Nucleus accumbens (tissue), 56 donors: ENCODE measurements around the gene TMEM235.
A peak's percentile ranks its signal among the peaks of the same experiment; 100 is the strongest.

Experiments used
- DNase-seq, 56 donors: peaks; one replicate each; lab custom pipeline; 2025; lab: John Stamatoyannopoulos, UW

Gene TMEM235

DNA sequence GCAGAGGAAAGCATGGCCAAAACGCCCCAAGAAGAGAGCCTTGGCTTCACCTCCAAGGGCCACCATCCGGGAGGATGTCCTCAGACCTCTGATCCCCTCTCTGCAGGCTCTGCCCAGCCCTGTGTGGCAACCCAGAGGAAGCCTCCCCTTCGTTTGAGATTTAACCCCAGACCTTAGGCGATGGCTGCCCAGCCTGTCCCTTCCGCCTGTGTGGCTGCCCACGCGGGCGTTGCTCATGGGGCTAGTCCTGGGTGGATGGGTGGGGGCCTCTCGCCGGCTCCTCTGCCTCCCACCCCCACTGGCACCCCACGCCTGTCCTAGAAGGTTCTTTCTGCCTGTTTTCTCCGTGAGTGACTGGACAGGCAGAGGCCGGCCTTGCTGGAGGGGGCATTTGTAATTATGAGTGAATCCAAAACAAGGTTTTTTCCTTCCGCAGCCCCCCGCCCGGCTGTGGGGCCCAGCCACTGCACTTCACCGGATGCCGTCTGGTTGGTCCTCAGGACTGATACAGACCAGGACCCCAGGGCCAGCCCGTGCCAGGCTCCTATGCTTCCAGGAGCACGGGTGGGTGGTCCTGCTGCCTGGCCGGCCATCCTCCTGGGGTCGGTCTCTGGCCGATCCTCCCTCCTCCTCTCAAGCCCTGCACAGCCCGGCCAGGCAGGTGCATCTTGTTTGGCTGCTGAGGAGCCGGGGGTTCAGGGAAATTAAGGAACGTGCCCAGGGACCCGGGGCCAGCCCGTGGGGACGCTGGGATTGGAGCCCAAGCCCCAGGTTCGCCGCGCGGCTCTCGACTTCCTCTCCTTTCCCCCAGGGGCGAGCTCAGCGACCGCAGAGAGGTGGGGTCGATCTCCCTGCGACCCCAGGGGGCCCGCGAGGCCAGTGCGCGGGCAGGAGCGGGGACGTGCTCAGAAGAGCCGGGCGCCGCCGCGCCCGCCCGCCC, at the start of gene TMEM235:
Gene TMEM235, plus strand, starts transcription at position 636 of the 940 bp plus-strand sequence. CDS start 393 bp downstream, outside the sequence.
- DNase-seq: peak in 25 of 56 donors; percentile 15 to 67 (median 39)

DNA sequence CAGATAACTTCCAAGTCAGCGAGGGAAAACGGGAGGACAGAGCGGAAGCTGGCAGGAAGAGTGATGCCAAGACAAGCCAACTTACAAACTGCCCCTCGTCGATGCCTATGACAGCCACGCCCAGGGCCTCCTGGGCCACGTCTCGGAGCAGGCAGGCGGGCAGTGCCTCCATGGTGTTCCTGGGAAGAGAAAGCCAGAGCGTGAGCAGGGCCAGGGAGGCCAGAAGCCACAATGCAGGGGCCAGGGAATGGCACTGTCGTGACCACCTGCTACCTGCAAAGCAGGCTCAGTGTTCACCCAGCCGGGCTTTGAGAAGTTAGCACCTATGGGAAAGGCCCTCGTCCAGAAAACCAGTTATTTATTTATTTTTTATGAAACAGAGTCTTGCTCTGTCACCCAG, 48.9 kb upstream of the TMEM235 start:
- no peak for DNase-seq

DNA sequence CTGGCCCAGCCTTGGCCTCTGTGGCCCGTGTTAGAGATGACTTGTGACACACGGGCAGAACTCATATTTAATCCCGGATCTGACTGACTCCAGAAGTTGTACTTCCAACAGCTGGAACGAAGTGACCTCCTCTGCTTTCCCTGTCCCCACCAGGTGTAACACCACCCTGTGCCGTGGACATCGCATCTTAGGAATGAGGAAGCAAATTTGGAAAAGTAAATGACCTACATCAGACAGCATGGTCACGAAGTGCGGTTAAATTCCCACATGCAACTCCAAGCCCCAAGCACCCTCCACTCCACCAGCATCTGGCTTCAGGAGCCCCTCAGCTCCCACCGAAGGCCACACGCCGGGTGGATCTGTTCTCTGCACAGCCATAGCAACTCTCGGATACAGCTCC, 47.5 kb upstream of the TMEM235 start:
- DNase-seq: no peak

DNA sequence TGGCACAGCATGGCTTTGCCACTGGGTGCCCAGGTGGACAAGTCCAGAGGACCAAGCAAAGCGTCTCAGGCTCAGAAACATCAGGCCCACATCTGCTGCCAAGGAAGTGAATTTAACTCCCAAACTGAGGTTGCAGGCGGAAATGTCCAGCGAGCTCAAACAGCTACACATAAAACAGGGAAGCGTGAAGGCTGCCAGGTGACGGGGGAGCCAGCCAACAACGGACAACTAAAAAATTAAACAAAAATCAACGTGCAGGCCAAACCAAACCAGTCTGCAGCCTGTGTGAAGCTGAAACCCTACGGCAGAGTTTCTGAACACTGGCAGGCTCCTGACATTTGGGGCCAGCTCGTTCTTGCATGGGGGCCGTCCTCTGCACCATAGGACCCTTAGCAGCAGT, 47.1 kb upstream of the TMEM235 start:
- no peak for DNase-seq

DNA sequence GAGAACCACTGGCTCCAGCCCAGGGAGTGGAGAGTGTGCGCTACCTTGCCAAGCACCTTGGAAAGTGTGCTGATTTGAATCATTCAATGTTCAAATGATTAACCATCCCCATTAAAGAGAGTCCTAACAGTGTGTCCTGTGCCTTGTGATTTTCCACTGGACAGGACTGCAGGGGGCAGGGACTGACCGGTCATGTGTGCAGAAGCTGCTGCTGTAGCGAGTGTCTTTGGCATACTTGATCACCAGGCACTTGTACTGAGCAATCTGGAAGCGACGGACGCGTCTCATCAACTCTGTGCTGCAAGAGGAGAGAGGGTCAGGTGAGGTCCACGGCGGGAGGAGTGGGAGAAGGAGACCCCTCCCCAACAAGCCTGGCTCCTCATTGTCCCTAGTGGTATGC, 46.6 kb upstream of the TMEM235 start:
- peak in 1 of 56 donors; percentile 3 for DNase-seq

DNA sequence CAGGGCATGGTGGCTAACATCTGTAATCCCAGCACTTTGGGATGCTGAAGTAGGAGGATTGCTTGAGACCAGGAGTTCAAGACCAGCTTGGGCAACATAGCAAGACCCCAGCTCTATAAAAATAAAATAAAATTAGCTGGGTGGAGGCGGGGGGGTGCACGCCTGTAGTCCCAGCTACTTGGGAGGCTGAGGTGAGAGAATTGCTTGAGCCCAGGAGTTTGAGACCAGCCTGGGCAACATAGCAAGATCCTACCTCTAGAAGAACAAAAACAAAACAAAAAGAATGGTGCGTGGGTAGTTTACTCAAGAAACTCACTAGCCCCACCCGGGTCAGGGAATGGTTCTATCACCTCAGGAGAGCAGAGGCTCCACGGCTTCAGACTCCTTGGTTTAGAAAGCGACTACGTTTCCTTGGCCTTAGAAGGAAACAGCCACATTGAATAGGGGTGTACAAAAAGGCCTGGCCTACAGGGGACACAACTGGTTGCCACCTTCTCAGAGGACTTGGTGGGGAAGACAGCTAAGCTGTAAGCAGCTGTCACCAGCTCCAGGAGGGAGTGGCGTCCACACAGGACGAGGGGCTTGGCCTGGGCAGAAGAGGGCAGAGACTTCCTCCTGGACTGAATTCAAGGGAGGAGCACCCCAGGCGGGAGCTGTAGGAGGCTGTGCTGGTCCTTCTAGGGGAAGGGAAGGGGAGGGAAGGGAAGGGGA, 45.3 kb upstream of the TMEM235 start:
- DNase-seq: peak in 1 of 56 donors; percentile 5

DNA sequence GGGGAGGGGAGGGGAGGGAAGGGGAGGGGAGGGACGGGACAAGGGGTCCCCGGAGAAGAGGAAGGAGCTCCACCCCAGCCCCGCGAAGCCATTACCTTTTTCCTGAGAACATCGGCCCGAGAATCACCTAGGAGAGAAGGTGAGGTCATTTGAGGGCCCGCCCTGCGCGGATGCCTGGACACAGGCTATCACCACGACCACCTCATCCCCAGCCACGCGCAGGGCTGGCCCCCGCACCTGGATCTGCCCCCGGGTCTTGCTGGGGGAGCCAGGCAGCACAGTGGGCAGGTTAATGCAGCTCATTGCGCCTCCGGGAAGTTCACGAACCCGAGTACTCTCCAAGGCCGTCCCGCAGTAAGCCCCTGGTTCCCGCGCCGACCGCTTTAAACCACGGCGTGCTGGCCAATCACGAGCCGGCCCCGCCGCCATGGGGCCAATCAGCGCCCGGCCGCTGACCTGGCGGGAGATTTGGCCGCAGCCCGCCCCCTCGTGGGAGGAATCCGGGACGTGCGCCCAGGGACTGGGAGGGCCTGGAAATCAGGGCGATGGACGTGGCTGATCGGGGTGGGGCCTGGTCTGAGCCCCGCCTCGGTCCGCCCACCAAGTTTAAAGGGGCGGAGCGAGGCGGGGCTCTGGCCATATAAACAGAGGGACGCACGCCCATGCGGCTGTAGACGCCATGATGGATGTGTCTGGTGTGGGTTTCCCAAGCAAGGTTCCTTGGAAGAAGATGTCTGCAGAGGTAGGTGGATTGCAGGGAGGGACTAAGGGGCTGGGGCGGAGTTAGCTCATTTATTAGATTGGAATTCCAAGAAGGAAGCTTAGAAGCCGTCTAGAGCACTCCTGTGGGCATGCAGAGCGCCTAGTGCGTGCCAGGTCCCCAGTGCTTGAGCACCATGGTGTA, 44.5 kb upstream of the TMEM235 start, which contains the start of the genes AFMID and TK1:
Gene AFMID, plus strand, starts transcription at position 671 of the 904 bp plus-strand sequence. Its CDS starts 9 bp downstream, at position 680.
Gene TK1, minus strand, starts transcription at position 361 of the 904 bp plus-strand sequence. Its CDS starts 58 bp downstream, at position 303.
- peak; percentile 61 to 97 (median 91) for DNase-seq

DNA sequence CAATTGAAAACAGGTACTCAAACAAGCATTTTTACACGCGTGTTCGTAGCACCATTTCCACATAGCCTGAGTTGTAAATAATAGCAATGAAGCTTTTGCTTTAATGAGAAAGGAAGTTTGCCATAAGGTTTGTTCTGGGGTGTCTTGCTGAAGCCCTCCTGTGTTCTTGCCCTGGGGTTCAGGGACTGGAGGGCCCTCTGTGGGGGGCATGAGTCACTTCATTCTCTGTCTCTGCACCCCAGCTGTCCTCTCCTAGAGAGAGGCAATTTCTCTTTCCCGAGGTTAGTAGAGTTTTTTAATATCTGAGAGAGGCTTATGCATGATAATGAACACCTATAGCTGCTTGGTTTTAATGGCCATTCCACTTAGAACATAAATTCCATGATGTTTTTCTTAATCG, 34.7 kb upstream of the TMEM235 start:
- no peak for DNase-seq

DNA sequence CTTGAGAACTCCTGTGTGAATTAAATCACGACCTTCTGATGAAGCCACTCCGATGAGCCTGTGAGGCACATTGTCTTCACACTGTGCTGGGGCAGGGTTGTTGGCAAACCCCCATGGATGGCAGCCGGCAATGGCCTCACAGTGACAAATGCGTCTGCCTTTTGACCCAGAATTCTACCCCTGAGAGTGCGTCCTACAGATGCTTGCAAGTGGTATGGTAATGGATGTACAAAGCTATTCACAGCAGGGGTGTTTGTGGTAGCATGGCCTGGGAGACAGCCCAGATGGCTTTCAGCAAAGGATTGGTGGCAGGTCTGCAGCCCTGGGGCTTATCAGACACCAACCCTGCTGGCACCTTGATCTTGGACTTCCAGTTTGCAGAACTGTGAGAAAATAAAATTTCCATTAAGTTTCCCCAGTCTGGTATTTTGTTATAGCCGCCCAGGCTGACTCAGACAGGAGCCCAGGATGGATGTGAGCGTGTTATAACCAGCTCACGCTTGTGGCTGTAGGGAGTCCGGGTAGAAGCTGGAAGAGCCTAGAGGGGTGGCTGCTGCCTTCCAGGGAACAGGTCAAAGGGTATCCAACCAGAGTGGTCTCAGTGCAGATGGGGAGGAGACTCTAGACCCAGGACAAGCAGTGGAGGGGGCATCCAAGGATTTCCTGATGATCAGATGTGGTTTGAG, 34.1 kb upstream of the TMEM235 start:
- peak in 24 of 56 donors; percentile 8 to 59 (median 24) for DNase-seq

DNA sequence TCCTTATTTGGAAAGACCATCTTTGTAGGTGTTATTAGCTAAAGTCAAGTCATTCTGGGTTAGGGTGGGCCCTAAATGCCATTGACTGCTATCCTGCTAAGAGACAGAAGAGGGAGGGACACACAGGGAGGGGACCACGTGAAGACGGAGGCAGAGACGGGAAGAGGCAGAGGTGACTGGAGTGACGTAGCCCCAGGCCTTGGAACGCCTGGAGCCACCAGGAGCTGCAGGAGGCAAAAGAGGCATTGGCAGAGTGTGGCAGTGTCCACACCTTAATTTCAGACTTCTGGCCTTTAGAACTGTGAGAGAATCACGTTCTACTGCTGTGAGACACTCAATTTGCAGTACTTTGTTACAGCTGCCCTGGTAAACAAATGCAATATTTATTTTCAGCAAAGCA, 31.0 kb upstream of the TMEM235 start:
- DNase-seq: no peak

DNA sequence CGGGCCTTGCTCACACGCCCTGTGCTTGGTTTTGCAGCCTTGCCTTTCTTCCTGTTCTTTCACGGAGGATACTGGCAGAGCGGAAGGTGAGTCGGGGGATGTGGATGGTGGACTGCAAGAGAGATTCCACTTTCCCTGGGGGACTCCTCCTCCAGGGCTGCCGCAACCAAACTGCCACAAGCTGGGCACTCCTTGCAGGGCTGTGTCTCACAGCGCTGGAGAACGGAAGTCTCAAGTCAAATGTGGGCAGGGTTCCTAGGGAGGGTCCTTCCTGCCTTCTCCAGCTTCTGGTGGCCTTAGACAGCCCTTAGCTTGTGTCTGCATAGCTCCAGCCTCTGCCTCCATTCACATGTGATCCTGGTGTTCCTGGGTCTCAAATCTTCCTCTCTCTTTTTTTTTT, 28.8 kb upstream of the TMEM235 start:
- no peak for DNase-seq

DNA sequence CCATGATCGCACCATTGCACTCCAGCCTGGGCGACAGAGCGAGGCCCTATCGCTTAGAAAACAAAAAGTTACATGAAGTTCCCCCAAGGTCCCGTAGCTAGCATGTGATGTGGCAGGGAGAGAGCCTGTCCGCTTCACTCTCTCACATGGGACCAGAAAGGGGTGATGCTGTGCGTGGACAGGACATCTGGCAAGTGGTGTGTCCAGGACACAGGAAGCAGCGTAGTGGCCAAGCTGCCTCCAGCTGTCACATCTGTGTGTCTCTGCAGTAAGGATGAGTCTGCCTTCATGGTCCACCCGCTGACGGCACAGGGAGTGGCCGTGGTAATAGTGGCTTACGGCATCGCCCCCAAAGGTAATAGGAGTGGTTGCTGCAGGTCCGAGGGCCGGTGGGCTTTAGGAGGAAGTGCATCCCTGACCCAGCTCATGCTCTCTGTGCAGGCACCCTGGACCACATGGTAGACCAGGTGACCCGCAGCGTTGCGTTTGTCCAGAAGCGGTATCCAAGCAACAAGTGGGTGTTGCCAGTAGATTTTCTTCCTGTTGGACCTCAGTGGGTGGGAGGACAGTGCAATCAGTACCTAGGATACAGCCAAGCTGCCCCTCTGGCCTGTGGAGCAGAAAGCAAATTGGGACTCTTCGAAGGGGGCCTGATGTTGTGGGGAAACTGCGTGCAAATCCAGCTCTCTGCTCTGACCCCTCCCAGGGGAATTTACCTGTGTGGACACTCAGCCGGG, 26.9 kb upstream of the TMEM235 start:
- DNase-seq: no peak

DNA sequence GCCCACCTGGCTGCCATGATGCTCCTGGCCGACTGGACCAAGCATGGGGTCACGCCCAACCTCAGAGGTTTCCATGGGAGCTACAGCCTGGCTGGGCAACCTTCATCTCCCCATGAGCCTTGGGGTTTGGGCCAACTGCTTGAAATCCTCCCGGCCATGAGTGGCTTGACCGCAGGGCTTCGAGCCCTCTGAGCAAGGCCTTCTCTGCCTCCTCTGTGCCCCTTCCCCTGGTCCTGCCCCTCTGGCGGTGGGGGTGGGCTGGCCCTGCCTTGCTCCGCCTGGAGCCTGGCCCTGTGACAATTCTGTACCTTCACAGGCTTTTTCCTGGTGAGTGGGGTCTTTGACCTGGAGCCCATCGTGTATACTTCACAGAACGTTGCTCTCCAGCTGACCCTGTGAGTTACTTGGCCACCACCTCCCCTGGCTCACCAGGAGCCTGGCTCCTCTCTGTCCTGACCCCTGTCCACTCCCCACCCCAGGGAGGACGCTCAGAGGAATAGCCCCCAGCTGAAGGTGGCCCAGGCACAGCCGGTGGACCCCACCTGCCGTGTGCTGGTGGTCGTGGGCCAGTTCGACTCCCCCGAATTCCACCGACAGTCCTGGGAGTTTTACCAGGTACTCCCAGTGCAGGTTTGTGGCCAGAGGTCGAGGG, 26.2 kb upstream of the TMEM235 start:
- no peak for DNase-seq

DNA sequence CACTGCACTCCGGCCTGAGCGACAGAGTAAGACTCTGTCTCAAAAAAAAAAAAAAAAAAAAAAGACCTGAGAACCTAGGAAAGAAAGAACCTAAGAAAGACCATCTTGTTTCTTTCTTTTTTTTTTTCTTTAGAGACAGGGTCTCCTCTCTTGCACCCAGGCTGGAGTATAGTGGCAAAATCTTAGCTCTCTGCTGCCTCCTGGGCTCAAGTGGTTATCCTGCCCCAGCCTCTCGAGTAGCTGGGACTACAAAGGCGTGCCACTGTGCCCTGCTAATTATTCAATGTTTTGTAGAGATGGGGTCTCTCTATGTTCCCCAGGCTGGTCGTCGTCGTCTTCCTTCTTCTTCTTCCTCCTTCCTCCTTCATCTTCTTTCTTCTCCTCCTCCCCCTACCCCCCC, 25.1 kb upstream of the TMEM235 start:
- no peak for DNase-seq

DNA sequence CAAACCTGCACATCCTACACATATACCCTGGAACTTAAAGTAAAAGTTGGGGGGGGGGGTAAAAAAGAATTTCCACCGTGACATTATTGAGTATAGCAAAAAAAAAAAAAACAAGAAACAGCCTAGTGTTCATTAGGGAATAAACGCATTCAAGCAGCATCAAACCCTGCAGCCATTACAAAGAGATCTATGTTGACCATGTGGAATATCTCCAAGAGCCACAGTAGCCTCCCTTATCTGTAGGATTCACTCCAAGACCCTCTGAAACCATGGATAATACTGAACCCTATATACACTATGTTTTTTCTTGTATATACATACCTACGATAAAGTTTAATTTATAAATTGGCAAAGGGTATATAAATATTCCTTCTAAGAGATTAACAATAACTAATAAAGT, 22.9 kb upstream of the TMEM235 start:
- no peak for DNase-seq

DNA sequence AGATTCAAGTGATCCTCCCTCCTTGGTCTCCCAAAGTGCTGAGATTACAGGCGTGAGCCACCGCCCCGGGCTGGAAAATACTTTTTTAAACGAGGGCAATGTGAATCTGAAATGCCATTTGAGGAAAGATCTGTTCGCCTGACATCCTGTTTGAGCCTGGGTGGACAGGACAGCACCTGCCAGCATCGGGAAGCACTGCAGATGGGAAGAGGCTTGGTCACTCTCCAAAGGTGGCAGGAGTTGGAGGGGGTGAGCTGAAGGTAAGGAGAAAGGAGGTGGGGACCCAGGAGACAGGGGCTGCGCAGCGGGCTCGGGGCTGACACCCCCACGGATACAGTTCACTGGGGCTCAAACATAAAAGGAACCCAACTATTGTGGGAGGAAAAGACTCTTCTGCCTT, 21.3 kb upstream of the TMEM235 start:
- no peak for DNase-seq

DNA sequence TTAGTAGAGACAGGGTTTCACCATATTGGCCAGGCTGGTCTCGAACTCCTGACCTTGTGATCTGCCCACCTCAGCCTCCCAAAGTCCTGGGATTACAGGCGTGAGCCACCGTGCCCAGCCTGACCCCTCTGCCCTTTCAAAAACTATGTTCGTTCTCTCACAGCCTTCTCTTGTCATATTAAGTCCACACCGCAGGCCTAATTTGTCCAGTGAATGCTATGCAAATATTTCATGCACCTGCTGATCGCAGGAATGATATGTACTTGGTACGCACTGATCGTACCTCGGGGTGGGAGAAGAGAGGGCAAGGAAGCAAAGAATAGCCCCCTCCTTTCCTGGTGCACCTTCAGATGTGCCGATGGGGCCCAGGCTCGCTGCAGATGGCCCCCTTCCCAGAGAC, 20.4 kb upstream of the TMEM235 start:
- DNase-seq: no peak

DNA sequence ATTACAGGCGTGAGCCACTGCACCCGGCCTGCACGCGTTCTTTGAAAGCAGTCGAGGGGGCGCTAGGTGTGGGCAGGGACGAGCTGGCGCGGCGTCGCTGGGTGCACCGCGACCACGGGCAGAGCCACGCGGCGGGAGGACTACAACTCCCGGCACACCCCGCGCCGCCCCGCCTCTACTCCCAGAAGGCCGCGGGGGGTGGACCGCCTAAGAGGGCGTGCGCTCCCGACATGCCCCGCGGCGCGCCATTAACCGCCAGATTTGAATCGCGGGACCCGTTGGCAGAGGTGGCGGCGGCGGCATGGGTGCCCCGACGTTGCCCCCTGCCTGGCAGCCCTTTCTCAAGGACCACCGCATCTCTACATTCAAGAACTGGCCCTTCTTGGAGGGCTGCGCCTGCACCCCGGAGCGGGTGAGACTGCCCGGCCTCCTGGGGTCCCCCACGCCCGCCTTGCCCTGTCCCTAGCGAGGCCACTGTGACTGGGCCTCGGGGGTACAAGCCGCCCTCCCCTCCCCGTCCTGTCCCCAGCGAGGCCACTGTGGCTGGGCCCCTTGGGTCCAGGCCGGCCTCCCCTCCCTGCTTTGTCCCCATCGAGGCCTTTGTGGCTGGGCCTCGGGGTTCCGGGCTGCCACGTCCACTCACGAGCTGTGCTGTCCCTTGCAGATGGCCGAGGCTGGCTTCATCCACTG, 17.3 kb upstream of the TMEM235 start, which contains the start of gene BIRC5:
Gene BIRC5, plus strand, starts transcription at position 238 of the 690 bp plus-strand sequence. Its CDS starts 64 bp downstream, at position 302.
- DNase-seq: peak in 54 of 56 donors; percentile 43 to 93 (median 75)
